Measurements from ENCODE around the gene CTSC.

DNA sequence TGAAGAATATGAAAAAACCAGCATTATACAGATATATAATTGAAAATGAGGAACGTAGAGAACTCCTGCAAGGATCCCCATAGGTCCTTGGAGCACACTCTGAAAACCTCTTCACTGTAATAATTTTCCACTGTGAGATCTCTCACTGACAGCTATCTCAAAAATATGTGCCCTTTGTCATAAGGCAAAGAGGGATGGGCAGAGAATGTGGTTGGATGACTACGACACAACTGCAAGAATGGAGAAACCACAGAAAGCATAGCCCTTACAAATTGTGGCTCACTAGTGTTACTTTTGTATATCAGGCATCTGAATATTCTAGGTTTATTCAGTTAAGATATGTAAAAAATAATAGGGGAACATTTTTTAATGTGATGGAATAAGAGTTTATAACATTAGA is 7.9 kb upstream of the CTSC start:
- TF ChIP-seq, protein P1, sequence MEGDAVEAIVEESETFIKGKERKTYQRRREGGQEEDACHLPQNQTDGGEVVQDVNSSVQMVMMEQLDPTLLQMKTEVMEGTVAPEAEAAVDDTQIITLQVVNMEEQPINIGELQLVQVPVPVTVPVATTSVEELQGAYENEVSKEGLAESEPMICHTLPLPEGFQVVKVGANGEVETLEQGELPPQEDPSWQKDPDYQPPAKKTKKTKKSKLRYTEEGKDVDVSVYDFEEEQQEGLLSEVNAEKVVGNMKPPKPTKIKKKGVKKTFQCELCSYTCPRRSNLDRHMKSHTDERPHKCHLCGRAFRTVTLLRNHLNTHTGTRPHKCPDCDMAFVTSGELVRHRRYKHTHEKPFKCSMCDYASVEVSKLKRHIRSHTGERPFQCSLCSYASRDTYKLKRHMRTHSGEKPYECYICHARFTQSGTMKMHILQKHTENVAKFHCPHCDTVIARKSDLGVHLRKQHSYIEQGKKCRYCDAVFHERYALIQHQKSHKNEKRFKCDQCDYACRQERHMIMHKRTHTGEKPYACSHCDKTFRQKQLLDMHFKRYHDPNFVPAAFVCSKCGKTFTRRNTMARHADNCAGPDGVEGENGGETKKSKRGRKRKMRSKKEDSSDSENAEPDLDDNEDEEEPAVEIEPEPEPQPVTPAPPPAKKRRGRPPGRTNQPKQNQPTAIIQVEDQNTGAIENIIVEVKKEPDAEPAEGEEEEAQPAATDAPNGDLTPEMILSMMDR (IDR thresholded peaks at IDR 0.05), result no peak
- TF ChIP-seq POLR2A (IDR thresholded peaks at IDR 0.05), result no peak
